ENCODE data around the gene AZIN2.
"Not testable (repeated sequence)": the region's sequence is repeated elsewhere in the genome, so short reads cannot be mapped to it uniquely, and the experiment has no call there.

Gene AZIN2

DNA sequence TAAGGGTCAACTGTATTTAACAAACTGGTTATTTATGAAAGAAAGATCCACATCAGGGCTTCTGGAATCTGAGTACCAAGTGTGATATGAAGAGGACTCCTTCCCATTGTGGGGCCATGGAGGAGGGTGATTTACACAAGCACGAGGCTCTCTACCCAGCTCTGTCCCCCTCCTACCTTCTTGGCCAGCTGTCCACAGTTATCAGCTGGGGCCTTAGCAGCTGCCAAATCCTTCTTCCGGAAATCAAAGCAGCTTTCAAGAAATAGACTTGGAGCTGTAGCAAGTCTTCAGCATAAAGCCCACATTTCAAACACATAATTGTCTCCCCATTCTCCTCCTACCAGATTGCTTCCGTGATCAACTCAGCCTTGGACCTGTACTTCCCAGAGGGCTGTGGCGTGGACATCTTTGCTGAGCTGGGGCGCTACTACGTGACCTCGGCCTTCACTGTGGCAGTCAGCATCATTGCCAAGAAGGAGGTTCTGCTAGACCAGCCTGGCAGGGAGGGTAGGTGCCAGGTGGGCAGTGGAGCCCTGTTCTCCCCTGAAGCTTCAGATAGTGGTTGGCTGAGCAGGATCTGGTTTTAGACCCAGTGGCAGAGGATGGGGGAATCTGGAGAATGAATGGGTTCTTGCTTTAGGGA is 15.5 kb downstream of the AZIN2 start:
- H3K27ac ChIP-seq, result peak overlapping the region; percentile 57
- H3K27me3 ChIP-seq (ENCODE audit: insufficient read depth, low read depth, severe bottlenecking), result no peaks in the 10 kb centered on the region
- peak; percentile 78 for DNase-seq
- H3K36me3 ChIP-seq, result no peaks in the 10 kb centered on the region; the same call in 1 of the 2 replicates
- TF ChIP-seq, protein P1, sequence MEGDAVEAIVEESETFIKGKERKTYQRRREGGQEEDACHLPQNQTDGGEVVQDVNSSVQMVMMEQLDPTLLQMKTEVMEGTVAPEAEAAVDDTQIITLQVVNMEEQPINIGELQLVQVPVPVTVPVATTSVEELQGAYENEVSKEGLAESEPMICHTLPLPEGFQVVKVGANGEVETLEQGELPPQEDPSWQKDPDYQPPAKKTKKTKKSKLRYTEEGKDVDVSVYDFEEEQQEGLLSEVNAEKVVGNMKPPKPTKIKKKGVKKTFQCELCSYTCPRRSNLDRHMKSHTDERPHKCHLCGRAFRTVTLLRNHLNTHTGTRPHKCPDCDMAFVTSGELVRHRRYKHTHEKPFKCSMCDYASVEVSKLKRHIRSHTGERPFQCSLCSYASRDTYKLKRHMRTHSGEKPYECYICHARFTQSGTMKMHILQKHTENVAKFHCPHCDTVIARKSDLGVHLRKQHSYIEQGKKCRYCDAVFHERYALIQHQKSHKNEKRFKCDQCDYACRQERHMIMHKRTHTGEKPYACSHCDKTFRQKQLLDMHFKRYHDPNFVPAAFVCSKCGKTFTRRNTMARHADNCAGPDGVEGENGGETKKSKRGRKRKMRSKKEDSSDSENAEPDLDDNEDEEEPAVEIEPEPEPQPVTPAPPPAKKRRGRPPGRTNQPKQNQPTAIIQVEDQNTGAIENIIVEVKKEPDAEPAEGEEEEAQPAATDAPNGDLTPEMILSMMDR (IDR thresholded peaks at IDR 0.05; ENCODE audit: low read depth, low read length), result no peak
- H3K4me3 ChIP-seq (ENCODE audit: low read depth, low read length), result no peak overlapping the region
- H3K9me3 ChIP-seq (ENCODE audit: severe bottlenecking), result no peaks in the 10 kb centered on the region

DNA sequence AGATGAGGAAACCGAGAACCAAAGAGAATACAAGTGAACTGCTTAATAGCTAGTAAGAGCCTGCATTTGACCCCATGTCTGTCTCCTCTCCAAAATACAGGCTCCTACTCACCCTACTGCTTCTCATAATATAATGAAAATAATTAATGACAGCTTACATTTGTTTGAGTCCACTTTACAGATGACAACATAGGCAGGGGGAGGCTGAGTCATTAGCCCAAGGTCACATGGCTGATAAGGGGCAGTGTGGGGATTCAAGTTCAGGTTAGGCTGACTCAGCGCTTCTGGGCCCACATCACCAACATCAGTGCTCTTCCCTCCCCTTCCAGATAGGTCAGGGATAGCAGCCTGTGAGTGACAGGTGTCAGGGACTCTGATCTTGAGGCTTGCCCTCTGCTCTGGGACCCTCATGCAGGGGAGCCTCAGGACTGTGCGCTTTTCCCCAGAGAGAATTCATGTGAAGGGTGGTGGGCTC is 16.2 kb downstream of the AZIN2 start:
- Histone ChIP-seq H3K27ac (peak overlapping the region; percentile 57), H3K27me3 (ENCODE audit: insufficient read depth, low read depth, severe bottlenecking) (no peaks in the 10 kb centered on the region), H3K9me3 (ENCODE audit: severe bottlenecking) (no peaks in the 10 kb centered on the region), H3K4me3 (ENCODE audit: low read depth, low read length) (no peak overlapping the region), H3K36me3 (no peaks in the 10 kb centered on the region; the same call in 1 of the 2 replicates)
- DNase-seq, result no peak
- TF ChIP-seq, protein P1 (IDR thresholded peaks at IDR 0.05; ENCODE audit: low read depth, low read length), result no peak

DNA sequence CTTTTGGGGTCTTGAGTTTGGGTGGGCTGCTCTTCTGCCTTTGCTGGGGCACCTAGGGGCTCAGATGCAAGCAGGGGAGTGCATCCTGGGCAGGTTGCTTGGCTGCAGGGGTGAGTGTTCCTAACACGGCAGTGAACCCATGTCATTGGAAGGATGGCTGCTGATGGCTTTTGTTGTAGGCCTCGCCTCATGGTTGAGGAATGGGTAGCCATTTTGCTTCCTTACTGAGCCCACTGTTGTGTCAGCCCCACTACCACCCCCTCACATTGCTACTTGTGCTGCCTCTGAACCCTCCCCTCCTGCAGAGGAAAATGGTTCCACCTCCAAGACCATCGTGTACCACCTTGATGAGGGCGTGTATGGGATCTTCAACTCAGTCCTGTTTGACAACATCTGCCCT is 16.8 kb downstream of the AZIN2 start:
- H3K9me3 ChIP-seq (ENCODE audit: severe bottlenecking), result no peaks in the 10 kb centered on the region
- H3K4me3 ChIP-seq (ENCODE audit: low read depth, low read length), result no peak overlapping the region
- no peaks in the 10 kb centered on the region for H3K27me3 ChIP-seq (ENCODE audit: insufficient read depth, low read depth, severe bottlenecking)
- DNase-seq, result no peak
- TF ChIP-seq, protein P1 (IDR thresholded peaks at IDR 0.05; ENCODE audit: low read depth, low read length), result no peak
- H3K27ac ChIP-seq, result no peak overlapping the region
- no peaks in the 10 kb centered on the region; the same call in 1 of the 2 replicates for H3K36me3 ChIP-seq

GRCh38 chr1:33098371-33098770 is 17.4 kb downstream of the AZIN2 start:
- Histone ChIP-seq H3K9me3 (ENCODE audit: severe bottlenecking) (no peaks in the 10 kb centered on the region), H3K27ac (no peak overlapping the region), H3K27me3 (ENCODE audit: insufficient read depth, low read depth, severe bottlenecking) (no peaks in the 10 kb centered on the region), H3K4me3 (ENCODE audit: low read depth, low read length) (no peak overlapping the region), H3K36me3 (no peaks in the 10 kb centered on the region; the same call in 1 of the 2 replicates)
- no peak for DNase-seq
- TF ChIP-seq, protein P1 (IDR thresholded peaks at IDR 0.05; ENCODE audit: low read depth, low read length), result no peak

GRCh38 chr1:33099290-33100118 is 18.6 kb downstream of the AZIN2 start:
- H3K9me3 ChIP-seq (ENCODE audit: severe bottlenecking), result no peaks in the 10 kb centered on the region
- no peaks in the 10 kb centered on the region; the same call in 1 of the 2 replicates for H3K36me3 ChIP-seq
- no peaks in the 10 kb centered on the region for H3K27me3 ChIP-seq (ENCODE audit: insufficient read depth, low read depth, severe bottlenecking)
- TF ChIP-seq, protein P1 (IDR thresholded peaks at IDR 0.05; ENCODE audit: low read depth, low read length), result no peak
- H3K4me3 ChIP-seq (ENCODE audit: low read depth, low read length), result no peak overlapping the region
- DNase-seq, result no peak
- no peak overlapping the region for H3K27ac ChIP-seq

GRCh38 chr1:33100119-33100415 is 19.1 kb downstream of the AZIN2 start:
- H3K9me3 ChIP-seq (ENCODE audit: severe bottlenecking); H3K36me3 ChIP-seq; DNase-seq; H3K4me3 ChIP-seq (ENCODE audit: low read depth, low read length); H3K27me3 ChIP-seq (ENCODE audit: insufficient read depth, low read depth, severe bottlenecking); H3K27ac ChIP-seq: not testable (repeated sequence)

Data from WERI-Rb-1 (cell line).